HCT116 (cell line): ENCODE data around the gene TMEM209.

Experiments used
- CEBPB ChIP-seq: IDR thresholded peaks from 2 replicates; pipeline ENCODE4 v1.6.1; 2012; ENCODE audit warnings: low read depth
- EGR1 ChIP-seq: IDR thresholded peaks from 2 replicates; pipeline ENCODE4 v1.6.1; 2012; ENCODE audit warnings: low read depth
- EZH2 ChIP-seq: fragments of 200-600 bp; sonication (generic); IDR thresholded peaks from 2 replicates; pipeline ENCODE4 v1.6.1; 2017; ENCODE audit warnings: antibody characterized with exemption, mixed run types
- POLR2A ChIP-seq: IDR thresholded peaks from 2 replicates; pipeline ENCODE4 v1.7.0; 2011; ENCODE audit warnings: borderline replicate concordance; ENCODE audit not compliant: insufficient read depth, insufficient read length; ENCODE audit errors: extremely low read depth
- POLR2AphosphoS5 ChIP-seq: IDR thresholded peaks from 2 replicates; pipeline ENCODE4 v1.6.1; 2011; ENCODE audit warnings: mild to moderate bottlenecking, low read depth, low read length, moderate library complexity
- RAD21 ChIP-seq: IDR thresholded peaks from 2 replicates; pipeline ENCODE4 v1.6.1; 2012; ENCODE audit warnings: low read depth, mild to moderate bottlenecking
- REST ChIP-seq: IDR thresholded peaks from 2 replicates; pipeline ENCODE4 v1.6.1; 2012; ENCODE audit warnings: low read depth
- SIN3A ChIP-seq: IDR thresholded peaks from 2 replicates; pipeline ENCODE4 v1.6.1; 2012; ENCODE audit warnings: low read depth
- TCF7L2 ChIP-seq: IDR thresholded peaks from 2 replicates; pipeline ENCODE4 v1.7.0; 2011; ENCODE audit warnings: borderline replicate concordance, inconsistent platforms; ENCODE audit not compliant: insufficient read depth, insufficient read length; ENCODE audit errors: extremely low read depth
- ZNF274 ChIP-seq: fragments of 200-500 bp; sonication (Bioruptor generic); IDR thresholded peaks from 2 replicates; pipeline ENCODE4 v1.6.1; 2014; ENCODE audit warnings: mild to moderate bottlenecking, low read depth, low read length, inconsistent platforms
- TF ChIP-seq, protein P1 (sequence below), 3 experiments: fragments of 200-600 bp in 1 of 3; sonication (generic) in 1 of 3; IDR thresholded peaks in 2 of 3; conservative IDR thresholded peaks in 1 of 3; 2 replicates each; pipeline ENCODE4 v1.5.1; 2012 to 2017; ENCODE audit warnings: low read depth in 2 of 3, low read length in 2 of 3, antibody characterized with exemption in 1 of 3, borderline replicate concordance in 1 of 3, control low read depth in 1 of 3, mild to moderate bottlenecking in 1 of 3, mixed read lengths in 1 of 3, mixed run types in 1 of 3, moderate library complexity in 1 of 3; ENCODE audit not compliant: insufficient read depth in 1 of 3

GRCh38 chr7:130146693-130147405 lies 58.4 kb downstream of the TMEM209 start:
- TF ChIP-seq EZH2 (no peak), SIN3A (no peak), POLR2A (no peak), POLR2AphosphoS5 (no peak), EGR1 (no peak), REST (no peak), ZNF274 (no peak), TCF7L2 (no peak), RAD21 (no peak), CEBPB (no peak)
- TF ChIP-seq, protein P1, sequence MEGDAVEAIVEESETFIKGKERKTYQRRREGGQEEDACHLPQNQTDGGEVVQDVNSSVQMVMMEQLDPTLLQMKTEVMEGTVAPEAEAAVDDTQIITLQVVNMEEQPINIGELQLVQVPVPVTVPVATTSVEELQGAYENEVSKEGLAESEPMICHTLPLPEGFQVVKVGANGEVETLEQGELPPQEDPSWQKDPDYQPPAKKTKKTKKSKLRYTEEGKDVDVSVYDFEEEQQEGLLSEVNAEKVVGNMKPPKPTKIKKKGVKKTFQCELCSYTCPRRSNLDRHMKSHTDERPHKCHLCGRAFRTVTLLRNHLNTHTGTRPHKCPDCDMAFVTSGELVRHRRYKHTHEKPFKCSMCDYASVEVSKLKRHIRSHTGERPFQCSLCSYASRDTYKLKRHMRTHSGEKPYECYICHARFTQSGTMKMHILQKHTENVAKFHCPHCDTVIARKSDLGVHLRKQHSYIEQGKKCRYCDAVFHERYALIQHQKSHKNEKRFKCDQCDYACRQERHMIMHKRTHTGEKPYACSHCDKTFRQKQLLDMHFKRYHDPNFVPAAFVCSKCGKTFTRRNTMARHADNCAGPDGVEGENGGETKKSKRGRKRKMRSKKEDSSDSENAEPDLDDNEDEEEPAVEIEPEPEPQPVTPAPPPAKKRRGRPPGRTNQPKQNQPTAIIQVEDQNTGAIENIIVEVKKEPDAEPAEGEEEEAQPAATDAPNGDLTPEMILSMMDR (IDR thresholded peaks at IDR 0.05 in 2 of 3, conservative IDR thresholded peaks at IDR 0.05 in 1 of 3; ENCODE audit: borderline replicate concordance in 1 of 3, insufficient read depth in 1 of 3, low read depth in 2 of 3, low read length in 2 of 3) = no peak
